H1 (cell line): Measurements from ENCODE around the gene MELTF. TPM values are rescaled to one million over a fixed set of nuclear protein-coding genes. Genes with fewer than 3 reads are reported as not detected.

Experiments
- BACH1 ChIP-seq: IDR thresholded peaks from 2 replicates; pipeline ENCODE4 v1.6.1; 2012; ENCODE audit warnings: low read length, improper control_type of control experiment
- CEBPB ChIP-seq: IDR thresholded peaks from 2 replicates; pipeline ENCODE4 v1.6.1; 2012; ENCODE audit warnings: low read depth, low read length
- EP300 ChIP-seq, 2 experiments: IDR thresholded peaks; 1 replicate in 1 of 2; 2 replicates in 1 of 2; pipeline ENCODE4 v1.6.1; 2011 to 2012; ENCODE audit warnings: low read depth in 2 of 2, low read length in 2 of 2, mild to moderate bottlenecking in 2 of 2, borderline replicate concordance in 1 of 2, inconsistent platforms in 1 of 2, moderate library complexity in 1 of 2
- EZH2 ChIP-seq: fragments of 200-600 bp; sonication (generic); IDR thresholded peaks from 2 replicates; pipeline ENCODE4 v1.7.1; 2012; ENCODE audit warnings: low read depth, mild to moderate bottlenecking, moderate library complexity, low read length, inconsistent platforms; ENCODE audit not compliant: severe bottlenecking
- JUND ChIP-seq: IDR thresholded peaks from 2 replicates; pipeline ENCODE4 v1.6.1; 2011; ENCODE audit warnings: mild to moderate bottlenecking, improper control_type of control experiment, low read length
- KDM5A ChIP-seq: fragments of 200-600 bp; IDR thresholded peaks from 2 replicates; pipeline ENCODE4 v1.7.1; 2012; ENCODE audit warnings: mild to moderate bottlenecking, low read length, inconsistent platforms, mixed read lengths
- MAX ChIP-seq: IDR thresholded peaks from 2 replicates; pipeline ENCODE4 v1.6.1; 2012; ENCODE audit warnings: inconsistent platforms
- NANOG ChIP-seq: IDR thresholded peaks from 2 replicates; pipeline ENCODE4 v1.6.1; 2011; ENCODE audit warnings: low read length, low read depth, mild to moderate bottlenecking, inconsistent platforms; ENCODE audit not compliant: insufficient read depth, poor library complexity, severe bottlenecking
- NRF1 ChIP-seq: IDR thresholded peaks from 2 replicates; pipeline ENCODE4 v1.6.1; 2011; ENCODE audit warnings: mild to moderate bottlenecking, low read depth, low read length, improper control_type of control experiment
- PHF8 ChIP-seq: fragments of 200-600 bp; sonication (generic); conservative IDR thresholded peaks from 2 replicates; pipeline ENCODE4 v1.7.1; 2012; ENCODE audit warnings: low read depth, mild to moderate bottlenecking, inconsistent platforms, low read length, moderate library complexity
- RAD21 ChIP-seq, 2 experiments: IDR thresholded peaks in 1 of 2; conservative IDR thresholded peaks in 1 of 2; 2 replicates each; pipeline ENCODE4 v1.6.1; 2011; ENCODE audit warnings: low read depth in 2 of 2, low read length in 2 of 2, improper control_type of control experiment in 1 of 2, inconsistent platforms in 1 of 2, mild to moderate bottlenecking in 1 of 2, moderate library complexity in 1 of 2
- RBBP5 ChIP-seq: IDR thresholded peaks from 2 replicates; pipeline ENCODE4 v1.7.1; 2012; ENCODE audit warnings: low read depth, mild to moderate bottlenecking, inconsistent platforms, low read length, moderate library complexity, borderline replicate concordance
- RFX5 ChIP-seq: IDR thresholded peaks from 2 replicates; pipeline ENCODE4 v1.6.1; 2011; ENCODE audit warnings: low read depth, low read length, improper control_type of control experiment, borderline replicate concordance
- SIX5 ChIP-seq: IDR thresholded peaks from 2 replicates; pipeline ENCODE4 v1.6.1; 2011; ENCODE audit warnings: mild to moderate bottlenecking, low read depth, low read length
- SP2 ChIP-seq: IDR thresholded peaks from 2 replicates; pipeline ENCODE4 v1.6.1; 2012; ENCODE audit warnings: mild to moderate bottlenecking, low read length, inconsistent platforms
- SRF ChIP-seq: IDR thresholded peaks from 2 replicates; pipeline ENCODE4 v1.6.1; 2011; ENCODE audit warnings: mild to moderate bottlenecking, low read depth, low read length, moderate library complexity
- TAF7 ChIP-seq: optimal IDR thresholded peaks from 2 replicates; pipeline ENCODE3; 2011; ENCODE audit warnings: low read depth, mild to moderate bottlenecking, inconsistent platforms, low read length, moderate library complexity, borderline replicate concordance
- TBP ChIP-seq: IDR thresholded peaks from 2 replicates; pipeline ENCODE4 v1.6.1; 2011; ENCODE audit warnings: low read depth, low read length, improper control_type of control experiment
- TEAD4 ChIP-seq: IDR thresholded peaks from 2 replicates; pipeline ENCODE4 v1.6.1; 2012; ENCODE audit warnings: low read depth, low read length, inconsistent platforms, mixed read lengths
- USF2 ChIP-seq: IDR thresholded peaks from 2 replicates; pipeline ENCODE4 v1.6.1; 2011; ENCODE audit warnings: low read length, improper control_type of control experiment
- polyA plus RNA-seq, 7 experiments: library from polyadenylated mRNA; depleted of rRNA in 3 of 7; stranded (reverse) in 5 of 7; unstranded in 2 of 7; fragments of >200 nt in 5 of 7; fragments of 200-250 nt in 2 of 7; gene quantifications; 1 replicate in 5 of 7; 2 replicates in 1 of 7; 4 replicates in 1 of 7; pipeline versions ENCODE4 v1.2.1 to v1.2.3, GENCODE V29; 2011 to 2013; ENCODE audit warnings: missing spikeins in 2 of 7, mixed read lengths in 2 of 7
- total RNA-seq: library from RNA; stranded (reverse); fragmentation: NEBNext Ultra II Directional; extraction: Animal tissue kit (Norgen Biotek cat#: 25700); gene quantifications from 2 replicates; pipeline ENCODE4 v1.2.1, GENCODE V29; 2021

MELTF gene
- total and polyA plus RNA-seq, 2 of the 8 experiments (the other 6 are each of a cell fraction or from before 2014, with no cell fraction given) = 1.7 to 3.5 TPM

GRCh38 chr3:196969660-196970546 is 59.7 kb downstream of the MELTF start (continued):
- TF ChIP-seq EP300 (IDR thresholded peaks at IDR 0.05; ENCODE audit: borderline replicate concordance in 1 of 2, low read depth in 2 of 2, low read length in 2 of 2) (no peak), EZH2 (peak; percentile 59), BACH1 (0 out of 2 replicates have a peak, but pooled peaks have one; percentile 45), KDM5A (no peak), MAX (peak; percentile 65), USF2 (no peak), PHF8 (no peak), RFX5 (no peak), TEAD4 (no peak), NRF1 (no peak), CEBPB (no peak), RBBP5 (no peak), NANOG (no peak), TBP (no peak), RAD21 (IDR thresholded peaks at IDR 0.05 in 1 of 2, conservative IDR thresholded peaks at IDR 0.05 in 1 of 2; ENCODE audit: low read depth in 2 of 2, low read length in 2 of 2) (peak; percentile 50 to 83), SP2 (no peak), JUND (no peak), TAF7 (no peak), SIX5 (no peak), SRF (no peak)
